Activated T-cell treated with anti-CD3 and anti-CD28 coated beads, Interleukin-2, amount 50 U/mL, for 1 hour (primary cell): Measurements from ENCODE around the gene CR1.
"Not testable (repeated sequence)": the region's sequence is repeated elsewhere in the genome, so short reads cannot be mapped to it uniquely, and the experiment has no call there.

Experiments
- DNase-seq: peaks from one replicate; pipeline ENCODE4 v3.0.0-alpha.2; 2020

CR1 gene

GRCh38 chr1:207682872-207683434, 187.0 kb downstream of the CR1 start:
- DNase-seq = not testable (repeated sequence)

- DNase-seq = not testable (repeated sequence)
Observed at GRCh38 chr1:207690551-207690950, 194.6 kb downstream of the CR1 start.

GRCh38 chr1:207691010-207691409, 195.1 kb downstream of the CR1 start:
- no peak for DNase-seq
